Measurements from ENCODE around the gene MT1G. TPM values are rescaled to one million over a fixed set of nuclear protein-coding genes. Genes with fewer than 3 reads are reported as not detected.

Gene MT1G
- polyA plus RNA-seq, 2 of the 4 experiments (the other 2 are of a cell fraction): not detected

GRCh38 chr16:56625943-56626654 lies 41.8 kb downstream of the MT1G start (continued):
- no peak for TF ChIP-seq HMGXB4 (CRISPR knock-in tag; IDR thresholded peaks at IDR 0.05; ENCODE audit: borderline replicate concordance)

DNA sequence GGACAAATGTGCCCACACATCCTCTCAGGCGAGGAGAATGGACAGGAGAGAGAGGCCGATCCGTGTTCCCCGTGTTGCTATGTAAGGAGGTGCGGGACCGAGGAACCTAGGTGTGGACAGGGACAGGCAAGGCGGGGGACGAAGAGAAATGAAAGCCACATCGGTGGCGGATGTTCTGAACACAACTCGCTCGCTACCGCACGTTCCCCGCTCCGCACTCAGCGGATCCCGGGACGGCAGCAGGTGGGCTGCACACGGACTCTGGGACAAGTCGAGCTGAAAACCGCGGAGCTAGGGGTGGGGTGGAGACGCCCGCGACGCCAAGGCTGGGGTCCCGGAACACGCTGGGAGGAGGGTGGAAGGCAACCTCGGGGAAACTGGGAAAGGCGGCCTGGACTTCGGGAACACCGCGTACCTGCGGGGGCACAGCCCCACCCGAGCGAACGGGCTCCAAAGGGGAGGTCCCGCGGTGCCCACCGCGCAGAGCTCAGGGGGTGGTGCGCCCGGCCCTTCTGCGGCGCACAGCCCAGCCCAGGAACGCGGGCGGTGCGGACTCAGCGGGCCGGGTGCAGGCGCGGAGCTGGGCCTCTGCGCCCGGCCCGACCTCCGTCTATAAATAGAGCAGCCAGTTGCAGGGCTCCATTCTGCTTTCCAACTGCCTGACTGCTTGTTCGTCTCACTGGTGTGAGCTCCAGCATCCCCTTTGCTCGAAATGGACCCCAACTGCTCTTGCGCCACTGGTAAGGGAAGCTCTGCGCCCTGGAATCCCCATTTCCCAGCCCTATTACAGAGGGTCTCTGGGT lies 42.5 kb downstream of the MT1G start, which contains the start of gene MT1E:
Gene MT1E, plus strand, starts transcription at position 642 of the 803 bp plus-strand sequence. Its CDS starts 71 bp downstream, at position 713.
- ChIA-PET POLR2A (interaction anchor here (0.7 to 2.3 kb wide), 2 partner anchors 16 to 18 kb away, joined by 5 to 23 read pairs; partner anchors contain the start of gene MT2A), CTCF (interaction anchor here (0.8 to 5.3 kb wide), 7 partner anchors 14 to 111 kb away, joined by 3 to 18 read pairs (median 3); partner anchors contain the start of gene MT1A)
- Histone ChIP-seq H3K4me1 (peaks cover 14% of the 10 kb centered on the region), H3K9me3 (no peaks in the 10 kb centered on the region), H3K27ac (peak within 1 kb of the TSS; percentile 72 to 86), H3K4me2 (no peak within 1 kb of the TSS), H3K4me3 (no peak within 1 kb of the TSS)
- no peak for ATAC-seq
- no peak for FAIRE-seq
- DNase-seq (ENCODE audit: low read depth in 1 of 2, low spot score in 1 of 2): no peak
- WGBS (ENCODE audit: missing lambda C conversion rate): 93% methylated on average over 59 of the region's 62 CpGs
- no peak for TF ChIP-seq RAD21 (conservative IDR thresholded peaks at IDR 0.05 in 1 of 2, IDR thresholded peaks at IDR 0.05 in 1 of 2)
- no peak for TF ChIP-seq TP53 (CRISPR knock-in tag; IDR thresholded peaks at IDR 0.05)
- TF ChIP-seq MAZ (IDR thresholded peaks at IDR 0.05; ENCODE audit: borderline replicate concordance, low read depth, low read length): no peak
- TF ChIP-seq RNF2 (IDR thresholded peaks at IDR 0.05; ENCODE audit: borderline replicate concordance, low read depth): no peak
- no peak for TF ChIP-seq FOSB (CRISPR knock-in tag; IDR thresholded peaks at IDR 0.05)
- no peak for TF ChIP-seq ESRRA (IDR thresholded peaks at IDR 0.05; ENCODE audit: borderline replicate concordance, low read length)
- TF ChIP-seq HOXB5 (CRISPR knock-in tag; IDR thresholded peaks at IDR 0.05): no peak
- TF ChIP-seq HES2 (IDR thresholded peaks at IDR 0.05): no peak
- no peak for TF ChIP-seq USF2 (IDR thresholded peaks at IDR 0.05)

DNA sequence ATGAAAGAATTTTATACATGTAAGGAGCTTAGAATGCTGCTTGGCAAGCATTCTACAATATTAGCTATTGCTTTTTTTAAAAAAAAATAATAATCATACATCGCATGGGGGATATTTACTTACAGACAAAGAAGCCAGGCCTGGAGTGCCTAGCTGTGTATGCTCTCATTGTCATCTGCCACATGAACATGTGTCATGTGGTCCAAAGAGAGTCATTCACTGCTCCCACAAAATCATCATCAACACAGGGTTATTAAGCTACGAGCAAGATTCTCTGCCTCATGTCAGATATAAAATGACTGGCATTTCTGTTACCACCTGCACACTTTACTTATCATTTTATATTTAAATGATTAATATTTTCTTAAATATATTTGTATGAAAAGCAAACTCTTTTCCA lies 44.2 kb downstream of the MT1G start:
- ChIA-PET CTCF (interaction anchor here (0.7 to 5.3 kb wide), 7 partner anchors 11 to 78 kb away, joined by 3 to 18 read pairs (median 4); partner anchors contain the start of gene MT2A), POLR2A (interaction anchor here (0.6 to 2.3 kb wide), 2 partner anchors 14 to 34 kb away, joined by 6 to 23 read pairs; partner anchors contain the start of gene MT2A)
- DNase-seq (ENCODE audit: low read depth in 1 of 2, low spot score in 1 of 2) (no peak), ATAC-seq (no peak), FAIRE-seq (no peak)
- peaks cover 14% of the 10 kb centered on the region for H3K4me1 ChIP-seq
- 89% methylated on average over 2 of the region's 2 CpGs for WGBS (ENCODE audit: missing lambda C conversion rate)
- H3K27ac ChIP-seq: no peak overlapping the region
- no peak overlapping the region for H3K4me2 ChIP-seq
- H3K9me3 ChIP-seq: no peaks in the 10 kb centered on the region
- no peak overlapping the region for H3K4me3 ChIP-seq
- TF ChIP-seq GATA3 (IDR thresholded peaks at IDR 0.05; ENCODE audit: borderline replicate concordance): no peak
- TF ChIP-seq EP300 (IDR thresholded peaks at IDR 0.05): no peak
- TF ChIP-seq, protein P1, sequence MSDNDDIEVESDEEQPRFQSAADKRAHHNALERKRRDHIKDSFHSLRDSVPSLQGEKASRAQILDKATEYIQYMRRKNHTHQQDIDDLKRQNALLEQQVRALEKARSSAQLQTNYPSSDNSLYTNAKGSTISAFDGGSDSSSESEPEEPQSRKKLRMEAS (IDR thresholded peaks at IDR 0.05): no peak
- no peak for TF ChIP-seq PHF8 (IDR thresholded peaks at IDR 0.05; ENCODE audit: borderline replicate concordance, low read depth)
- no peak for TF ChIP-seq HOXB5 (CRISPR knock-in tag; IDR thresholded peaks at IDR 0.05)
- TF ChIP-seq, protein P2, sequence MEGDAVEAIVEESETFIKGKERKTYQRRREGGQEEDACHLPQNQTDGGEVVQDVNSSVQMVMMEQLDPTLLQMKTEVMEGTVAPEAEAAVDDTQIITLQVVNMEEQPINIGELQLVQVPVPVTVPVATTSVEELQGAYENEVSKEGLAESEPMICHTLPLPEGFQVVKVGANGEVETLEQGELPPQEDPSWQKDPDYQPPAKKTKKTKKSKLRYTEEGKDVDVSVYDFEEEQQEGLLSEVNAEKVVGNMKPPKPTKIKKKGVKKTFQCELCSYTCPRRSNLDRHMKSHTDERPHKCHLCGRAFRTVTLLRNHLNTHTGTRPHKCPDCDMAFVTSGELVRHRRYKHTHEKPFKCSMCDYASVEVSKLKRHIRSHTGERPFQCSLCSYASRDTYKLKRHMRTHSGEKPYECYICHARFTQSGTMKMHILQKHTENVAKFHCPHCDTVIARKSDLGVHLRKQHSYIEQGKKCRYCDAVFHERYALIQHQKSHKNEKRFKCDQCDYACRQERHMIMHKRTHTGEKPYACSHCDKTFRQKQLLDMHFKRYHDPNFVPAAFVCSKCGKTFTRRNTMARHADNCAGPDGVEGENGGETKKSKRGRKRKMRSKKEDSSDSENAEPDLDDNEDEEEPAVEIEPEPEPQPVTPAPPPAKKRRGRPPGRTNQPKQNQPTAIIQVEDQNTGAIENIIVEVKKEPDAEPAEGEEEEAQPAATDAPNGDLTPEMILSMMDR (IDR thresholded peaks at IDR 0.05): no peak
- no peak for TF ChIP-seq MAZ (IDR thresholded peaks at IDR 0.05; ENCODE audit: borderline replicate concordance, low read depth, low read length)
- TF ChIP-seq FOXS1 (CRISPR knock-in tag; IDR thresholded peaks at IDR 0.05): no peak
- no peak for TF ChIP-seq CBX8 (IDR thresholded peaks at IDR 0.05)
- TF ChIP-seq HOXA7 (CRISPR knock-in tag; IDR thresholded peaks at IDR 0.05): no peak
- no peak for TF ChIP-seq HMGXB4 (CRISPR knock-in tag; IDR thresholded peaks at IDR 0.05; ENCODE audit: borderline replicate concordance)
- TF ChIP-seq HDAC2 (IDR thresholded peaks at IDR 0.05): no peak
- TF ChIP-seq ELK1 (IDR thresholded peaks at IDR 0.05; ENCODE audit: low read depth, low read length): no peak
- TF ChIP-seq RNF2 (IDR thresholded peaks at IDR 0.05; ENCODE audit: borderline replicate concordance, low read depth): no peak
- no peak for TF ChIP-seq SMC3 (IDR thresholded peaks at IDR 0.05)
- TF ChIP-seq, protein P3, sequence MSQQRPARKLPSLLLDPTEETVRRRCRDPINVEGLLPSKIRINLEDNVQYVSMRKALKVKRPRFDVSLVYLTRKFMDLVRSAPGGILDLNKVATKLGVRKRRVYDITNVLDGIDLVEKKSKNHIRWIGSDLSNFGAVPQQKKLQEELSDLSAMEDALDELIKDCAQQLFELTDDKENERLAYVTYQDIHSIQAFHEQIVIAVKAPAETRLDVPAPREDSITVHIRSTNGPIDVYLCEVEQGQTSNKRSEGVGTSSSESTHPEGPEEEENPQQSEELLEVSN (IDR thresholded peaks at IDR 0.05; ENCODE audit: borderline replicate concordance, low read depth): no peak

Data from A549 (cell line).